Measurements from ENCODE around the gene RFWD3. TPM values are rescaled to one million over a fixed set of nuclear protein-coding genes. Genes with fewer than 3 reads are reported as not detected.

RFWD3 gene
- total and polyA plus RNA-seq, 2 of the 13 experiments (the other 11 are each of a cell fraction or from before 2014, with no cell fraction given), result 23.4 to 62.6 TPM

DNA sequence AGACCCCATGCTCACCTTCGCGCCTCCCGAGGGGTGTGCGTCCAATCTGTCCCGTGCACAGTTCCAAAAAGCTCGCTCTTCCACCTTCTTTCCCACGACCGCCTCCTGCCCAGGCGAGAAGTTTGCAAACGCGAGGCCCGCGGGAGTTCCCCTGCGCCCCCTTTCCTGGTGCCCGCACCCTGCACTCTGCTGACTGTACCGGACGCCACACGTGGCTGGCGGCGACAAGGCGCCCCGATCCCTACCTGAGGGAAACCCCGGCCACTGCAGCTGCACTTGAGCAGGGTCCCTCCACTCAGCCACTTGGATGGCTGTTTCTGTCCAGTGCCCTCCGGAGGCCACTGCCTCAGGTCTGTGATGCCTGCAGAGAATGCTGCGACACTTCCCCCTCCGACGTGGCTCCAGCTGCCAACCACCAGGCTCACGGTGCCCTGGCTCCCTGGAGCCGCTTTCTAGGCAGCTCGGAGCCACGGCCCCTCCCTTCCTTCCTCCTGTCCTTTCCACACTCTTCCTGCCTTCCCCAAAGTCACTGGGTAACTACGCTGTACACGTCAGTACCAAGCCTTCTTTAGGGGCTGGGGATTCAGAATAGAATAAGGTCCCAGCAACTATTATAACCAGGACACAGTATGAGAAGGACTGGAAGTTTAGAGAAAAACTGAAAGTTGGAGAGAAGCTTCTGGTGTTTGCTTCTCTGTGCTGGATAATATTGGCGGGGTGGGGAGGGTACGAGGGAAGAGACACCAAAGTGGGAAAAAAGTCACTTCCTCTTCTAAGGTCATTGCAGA lies 34.0 kb upstream of the RFWD3 start, which contains the start of gene MLKL (continued):
- TF ChIP-seq ZNF33B (CRISPR knock-in tag; IDR thresholded peaks at IDR 0.05), result 0 out of 2 replicates have a peak, but pooled peaks have one; percentile 63
- no peak for TF ChIP-seq SNRNP70 (IDR thresholded peaks at IDR 0.05; ENCODE audit: low read depth, low read length)
- peak; percentile 70; the same call in 1 of the 2 replicates for TF ChIP-seq RNF2 (conservative IDR thresholded peaks at IDR 0.05; ENCODE audit: low read depth)
- no peak for TF ChIP-seq ZNF10 (CRISPR knock-in tag; IDR thresholded peaks at IDR 0.05; ENCODE audit: borderline replicate concordance, low read depth)
- TF ChIP-seq ZNF441 (CRISPR knock-in tag; IDR thresholded peaks at IDR 0.05; ENCODE audit: borderline replicate concordance), result peak; percentile 24; the same call in 1 of the 2 replicates
- peak; percentile 83; the same call in 1 of the 2 replicates for TF ChIP-seq HDAC2 (CRISPR knock-in tag; IDR thresholded peaks at IDR 0.05)
- peak; percentile 48; the same call in 1 of the 2 replicates for TF ChIP-seq TARDBP (CRISPR knock-in tag; IDR thresholded peaks at IDR 0.05)
- TF ChIP-seq KDM2A (CRISPR knock-in tag; IDR thresholded peaks at IDR 0.05; ENCODE audit: borderline replicate concordance, low read depth), result peak; percentile 73; the same call in 1 of the 2 replicates
- no peak for TF ChIP-seq ZNF207 (IDR thresholded peaks at IDR 0.05; ENCODE audit: borderline replicate concordance)
- TF ChIP-seq, protein P1, sequence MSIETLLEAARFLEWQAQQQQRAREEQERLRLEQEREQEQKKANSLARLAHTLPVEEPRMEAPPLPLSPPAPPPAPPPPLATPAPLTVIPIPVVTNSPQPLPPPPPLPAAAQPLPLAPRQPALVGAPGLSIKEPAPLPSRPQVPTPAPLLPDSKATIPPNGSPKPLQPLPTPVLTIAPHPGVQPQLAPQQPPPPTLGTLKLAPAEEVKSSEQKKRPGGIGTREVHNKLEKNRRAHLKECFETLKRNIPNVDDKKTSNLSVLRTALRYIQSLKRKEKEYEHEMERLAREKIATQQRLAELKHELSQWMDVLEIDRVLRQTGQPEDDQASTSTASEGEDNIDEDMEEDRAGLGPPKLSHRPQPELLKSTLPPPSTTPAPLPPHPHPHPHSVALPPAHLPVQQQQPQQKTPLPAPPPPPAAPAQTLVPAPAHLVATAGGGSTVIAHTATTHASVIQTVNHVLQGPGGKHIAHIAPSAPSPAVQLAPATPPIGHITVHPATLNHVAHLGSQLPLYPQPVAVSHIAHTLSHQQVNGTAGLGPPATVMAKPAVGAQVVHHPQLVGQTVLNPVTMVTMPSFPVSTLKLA (IDR thresholded peaks at IDR 0.05), result peak; percentile 61; the same call in 1 of the 2 replicates
- TF ChIP-seq REXO4 (CRISPR knock-in tag; IDR thresholded peaks at IDR 0.05; ENCODE audit: borderline replicate concordance), result no peak
- no peak for TF ChIP-seq SMC3 (IDR thresholded peaks at IDR 0.05; ENCODE audit: low read length)
- TF ChIP-seq ZFP41 (CRISPR knock-in tag; IDR thresholded peaks at IDR 0.05; ENCODE audit: borderline replicate concordance), result peak; percentile 72; the same call in 1 of the 2 replicates
- peak; percentile 63 for TF ChIP-seq SPEN (CRISPR knock-in tag; IDR thresholded peaks at IDR 0.05; ENCODE audit: low read depth)
- no peak for TF ChIP-seq POLR2AphosphoS2 (IDR thresholded peaks at IDR 0.05; ENCODE audit: low read depth, low read length)
- TF ChIP-seq PHF5A (CRISPR knock-in tag; IDR thresholded peaks at IDR 0.05; ENCODE audit: low read depth, unreplicated experiment), result no peak
- no peak for TF ChIP-seq SRSF9 (IDR thresholded peaks at IDR 0.05; ENCODE audit: borderline replicate concordance, insufficient read depth, low read depth, low read length, poor library complexity, severe bottlenecking)
- no peak for TF ChIP-seq ZNF329 (CRISPR knock-in tag; IDR thresholded peaks at IDR 0.05; ENCODE audit: low read depth)
- TF ChIP-seq, protein P2, sequence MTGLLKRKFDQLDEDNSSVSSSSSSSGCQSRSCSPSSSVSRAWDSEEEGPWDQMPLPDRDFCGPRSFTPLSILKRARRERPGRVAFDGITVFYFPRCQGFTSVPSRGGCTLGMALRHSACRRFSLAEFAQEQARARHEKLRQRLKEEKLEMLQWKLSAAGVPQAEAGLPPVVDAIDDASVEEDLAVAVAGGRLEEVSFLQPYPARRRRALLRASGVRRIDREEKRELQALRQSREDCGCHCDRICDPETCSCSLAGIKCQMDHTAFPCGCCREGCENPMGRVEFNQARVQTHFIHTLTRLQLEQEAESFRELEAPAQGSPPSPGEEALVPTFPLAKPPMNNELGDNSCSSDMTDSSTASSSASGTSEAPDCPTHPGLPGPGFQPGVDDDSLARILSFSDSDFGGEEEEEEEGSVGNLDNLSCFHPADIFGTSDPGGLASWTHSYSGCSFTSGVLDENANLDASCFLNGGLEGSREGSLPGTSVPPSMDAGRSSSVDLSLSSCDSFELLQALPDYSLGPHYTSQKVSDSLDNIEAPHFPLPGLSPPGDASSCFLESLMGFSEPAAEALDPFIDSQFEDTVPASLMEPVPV (CRISPR knock-in tag; IDR thresholded peaks at IDR 0.05), result no peak
- TF ChIP-seq KAT7 (CRISPR knock-in tag; IDR thresholded peaks at IDR 0.05; ENCODE audit: borderline replicate concordance), result peak; percentile 93
- TF ChIP-seq FOXK1 (CRISPR knock-in tag; IDR thresholded peaks at IDR 0.05; ENCODE audit: borderline replicate concordance, low read depth), result peak; percentile 53; the same call in 1 of the 2 replicates
- TF ChIP-seq SCMH1 (CRISPR knock-in tag; IDR thresholded peaks at IDR 0.05; ENCODE audit: borderline replicate concordance), result no peak
- peak; percentile 75 for TF ChIP-seq SMAD3 (CRISPR knock-in tag; IDR thresholded peaks at IDR 0.05)
- no peak for TF ChIP-seq ZNF878 (CRISPR knock-in tag; IDR thresholded peaks at IDR 0.05)
- peak; percentile 93 for TF ChIP-seq FOXC1 (CRISPR knock-in tag; IDR thresholded peaks at IDR 0.05; ENCODE audit: borderline replicate concordance)
- TF ChIP-seq ZSCAN31 (CRISPR knock-in tag; IDR thresholded peaks at IDR 0.05; ENCODE audit: low read depth), result peak; percentile 47; the same call in 1 of the 2 replicates

All from HepG2 (cell line).